ENCODE results near the gene XAB2. TPM values are rescaled to one million over a fixed set of nuclear protein-coding genes. Genes with fewer than 3 reads are reported as not detected.

Gene XAB2
- 31.8 and 44.7 TPM in 2 replicates for total RNA-seq

GRCh38 chr19:7629347-7630054 is at the start of gene XAB2, which contains the start of gene PET100:
XAB2 (minus strand) TSS chr19:7629545; CDS start chr19:7629527, 18 bp downstream.
PET100 (plus strand) TSS chr19:7629793; CDS start chr19:7629834, 41 bp downstream.

GRCh38 chr19:7676854-7677253 is 47.5 kb upstream of the XAB2 start, which contains the start of gene MCEMP1:
MCEMP1 (plus strand) TSS chr19:7677090; CDS start chr19:7677121, 31 bp downstream.

GRCh38 chr19:7668842-7669241 is 39.5 kb upstream of the XAB2 start, which contains the start of gene RETN:
RETN (plus strand) TSS chr19:7669049; CDS start chr19:7669327, 278 bp downstream.

GRCh38 chr19:7636691-7637373 is 7.5 kb upstream of the XAB2 start, which contains the start of gene STXBP2:
STXBP2 (plus strand) TSS chr19:7637110; CDS start chr19:7637150, 40 bp downstream.

GRCh38 chr19:7633698-7634097 is 4.4 kb upstream of the XAB2 start, which contains the start of gene PCP2:
PCP2 (minus strand) TSS chr19:7633719; CDS start chr19:7633457, 262 bp downstream.

GRCh38 chr19:7595466-7596133 is 33.7 kb downstream of the XAB2 start, which contains the start of gene CAMSAP3:
CAMSAP3 (plus strand) TSS chr19:7595863; CDS start chr19:7596003, 140 bp downstream.

Other genes with a start within 250 kb of the XAB2 start
- gene PEX11G, start 140.5 kb downstream of the XAB2 start, total RNA-seq = 1.6 and 3.1 TPM in 2 replicates
- 3.1 and 23.8 TPM in 2 replicates for gene ZNF358, start 113.4 kb downstream of the XAB2 start, total RNA-seq
- gene MCOLN1, start 106.9 kb downstream of the XAB2 start, total RNA-seq = 2.4 and 6.5 TPM in 2 replicates
- 51.6 and 92.0 TPM in 2 replicates for gene PNPLA6, start 93.8 kb downstream of the XAB2 start, total RNA-seq
- 4.4 and 11.6 TPM in 2 replicates for gene CAMSAP3, start 33.7 kb downstream of the XAB2 start, total RNA-seq
- 5.6 and 7.9 TPM in 2 replicates for gene PET100, start 248 bp upstream of the XAB2 start, total RNA-seq
- gene PCP2, start 4.2 kb upstream of the XAB2 start, total RNA-seq = not detected in 2 replicates
- gene STXBP2, start 7.6 kb upstream of the XAB2 start, total RNA-seq = 49.9 and 113 TPM in 2 replicates
- not detected in 2 replicates for gene RETN, start 39.5 kb upstream of the XAB2 start, total RNA-seq
- gene MCEMP1, start 47.5 kb upstream of the XAB2 start, total RNA-seq = under 0.01 TPM in 1 of 2 replicates, not detected in the other
- gene TRAPPC5, start 51.3 kb upstream of the XAB2 start, total RNA-seq = 41.7 and 57.2 TPM in 2 replicates
- not detected in 2 replicates for gene FCER2, start 72.6 kb upstream of the XAB2 start, total RNA-seq
- gene CLEC4G, start 102.6 kb upstream of the XAB2 start, total RNA-seq = not detected in 2 replicates
- gene CD209, start 118.0 kb upstream of the XAB2 start, total RNA-seq = not detected in 2 replicates
- gene CLEC4M, start 133.7 kb upstream of the XAB2 start, total RNA-seq = not detected in 2 replicates
- 19.8 and 25.5 TPM in 2 replicates for gene EVI5L, start 200.7 kb upstream of the XAB2 start, total RNA-seq
- under 0.01 TPM in 1 of 2 replicates, not detected in the other for gene PRR36, start 244.8 kb upstream of the XAB2 start, total RNA-seq